Muscle layer of duodenum (tissue), 2 donors: ENCODE data around the gene MAFB.

Experiments used
- H3K27ac ChIP-seq: one replicate; pipeline ENCODE4 v1.7.0; 2013; ENCODE audit warnings: mild to moderate bottlenecking, low read length
- H3K27me3 ChIP-seq: one replicate; pipeline ENCODE4 v1.7.0; 2013; ENCODE audit warnings: low read depth, mild to moderate bottlenecking, control low read depth, low read length
- H3K36me3 ChIP-seq, 2 donors: one replicate each; pipeline ENCODE4 v1.7.0; 2013; ENCODE audit warnings: low read length in 2 of 2, control low read depth in 1 of 2, mild to moderate bottlenecking in 1 of 2; ENCODE audit not compliant: insufficient read depth in 2 of 2, control insufficient read depth in 1 of 2
- H3K4me1 ChIP-seq, 2 donors: one replicate each; pipeline ENCODE4 v1.7.0; 2013; ENCODE audit warnings: low read length in 2 of 2, mild to moderate bottlenecking in 2 of 2, control low read depth in 1 of 2, moderate library complexity in 1 of 2; ENCODE audit not compliant: insufficient read depth in 2 of 2, control insufficient read depth in 1 of 2
- H3K4me3 ChIP-seq, 2 donors: one replicate each; pipeline ENCODE4 v1.7.0; 2013; ENCODE audit warnings: low read length in 2 of 2, low read depth in 1 of 2, mild to moderate bottlenecking in 1 of 2
- H3K9me3 ChIP-seq, 2 donors: one replicate each; pipeline ENCODE4 v1.7.0; 2013; ENCODE audit warnings: low read length in 2 of 2, control low read depth in 1 of 2, mild to moderate bottlenecking in 1 of 2; ENCODE audit not compliant: control insufficient read depth in 1 of 2
- donor health status: healthy.

MAFB gene

DNA sequence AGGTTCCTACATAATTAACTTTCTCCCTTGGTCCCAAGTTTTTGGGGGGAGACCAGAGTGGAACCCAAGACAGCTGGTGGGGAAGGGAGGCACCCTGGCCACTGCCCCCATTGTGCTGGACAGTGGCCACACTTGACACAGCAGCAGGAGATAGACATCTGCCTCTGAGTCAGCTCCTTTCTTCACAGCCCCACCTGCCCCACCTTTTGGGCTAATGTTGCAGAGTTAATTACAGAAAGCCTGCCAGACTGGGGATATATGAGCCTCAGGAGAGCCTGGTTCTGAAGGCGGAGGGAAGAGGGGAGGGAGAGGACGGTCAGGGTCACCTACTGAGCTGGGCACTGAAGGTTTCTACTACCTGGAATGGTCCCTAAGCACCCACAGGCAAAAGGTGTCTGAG is 50.6 kb downstream of the MAFB start:
- Histone ChIP-seq H3K27me3 (no peaks in the 10 kb centered on the region), H3K4me3 (no peak overlapping the region), H3K9me3 (no peaks in the 10 kb centered on the region), H3K27ac (no peak overlapping the region), H3K4me1 (no peaks in the 10 kb centered on the region), H3K36me3 (no peaks in the 10 kb centered on the region)

DNA sequence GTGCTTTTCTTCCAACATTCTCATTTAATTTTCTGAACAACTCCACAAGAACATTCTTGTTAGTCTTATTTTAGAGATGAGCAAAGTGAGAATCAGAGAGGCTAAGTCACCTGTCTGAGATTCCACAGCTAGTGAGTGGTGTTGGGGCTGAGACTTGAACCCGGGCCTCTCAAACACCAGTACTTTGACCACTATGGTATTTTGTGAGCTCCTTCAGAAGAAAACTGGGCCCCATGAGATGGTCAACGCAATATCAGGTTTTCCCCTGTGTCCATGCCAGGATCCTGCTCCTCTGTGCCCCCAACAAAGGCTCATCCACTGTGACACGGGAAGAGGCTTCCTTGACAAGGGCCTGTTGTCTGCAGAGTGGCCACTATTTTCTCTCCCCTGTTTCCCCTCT is 51.9 kb downstream of the MAFB start:
- Histone ChIP-seq H3K27ac (no peak overlapping the region), H3K4me3 (no peak overlapping the region), H3K36me3 (no peaks in the 10 kb centered on the region), H3K9me3 (no peaks in the 10 kb centered on the region), H3K4me1 (no peaks in the 10 kb centered on the region), H3K27me3 (no peaks in the 10 kb centered on the region)

DNA sequence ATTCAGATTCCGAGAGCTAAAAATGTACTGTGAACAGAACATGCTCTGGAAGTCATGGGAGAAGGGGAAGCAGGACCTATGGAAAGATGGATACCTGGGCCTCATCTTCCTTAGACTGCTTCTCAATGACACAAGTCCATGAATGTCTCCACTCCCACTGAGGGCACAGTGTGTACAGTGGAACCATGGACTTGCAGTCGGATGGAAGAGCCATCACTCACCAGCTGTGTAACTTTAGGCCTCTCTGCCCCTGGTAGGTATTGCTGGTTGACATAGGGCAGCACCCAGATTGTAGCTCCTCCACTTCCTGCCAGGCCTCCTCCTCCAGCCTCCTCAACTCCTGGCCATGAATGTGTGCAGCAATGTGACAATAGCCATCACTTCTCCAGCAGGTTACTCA is 52.5 kb downstream of the MAFB start:
- H3K36me3 ChIP-seq = no peaks in the 10 kb centered on the region
- no peaks in the 10 kb centered on the region for H3K4me1 ChIP-seq
- no peak overlapping the region for H3K4me3 ChIP-seq
- H3K27ac ChIP-seq = no peak overlapping the region
- H3K27me3 ChIP-seq = no peaks in the 10 kb centered on the region
- H3K9me3 ChIP-seq = no peaks in the 10 kb centered on the region

GRCh38 chr20:40635971-40636370 is 53.1 kb downstream of the MAFB start:
- no peaks in the 10 kb centered on the region for H3K9me3 ChIP-seq
- no peak overlapping the region for H3K27ac ChIP-seq
- H3K4me3 ChIP-seq = no peak overlapping the region
- no peaks in the 10 kb centered on the region for H3K4me1 ChIP-seq
- H3K36me3 ChIP-seq = no peaks in the 10 kb centered on the region
- H3K27me3 ChIP-seq = no peaks in the 10 kb centered on the region
